NCI-H524 treated with DMSO at 0.1 percent for 48 hours (cell line): ENCODE measurements around the gene SORCS3.

Source experiments
- DNase-seq: peaks from one replicate; lab custom pipeline; 2025; lab: John Stamatoyannopoulos, UW

The SORCS3 gene

GRCh38 chr10:105023211-105024111, 382.4 kb downstream of the SORCS3 start:
- DNase-seq: no peak

DNA sequence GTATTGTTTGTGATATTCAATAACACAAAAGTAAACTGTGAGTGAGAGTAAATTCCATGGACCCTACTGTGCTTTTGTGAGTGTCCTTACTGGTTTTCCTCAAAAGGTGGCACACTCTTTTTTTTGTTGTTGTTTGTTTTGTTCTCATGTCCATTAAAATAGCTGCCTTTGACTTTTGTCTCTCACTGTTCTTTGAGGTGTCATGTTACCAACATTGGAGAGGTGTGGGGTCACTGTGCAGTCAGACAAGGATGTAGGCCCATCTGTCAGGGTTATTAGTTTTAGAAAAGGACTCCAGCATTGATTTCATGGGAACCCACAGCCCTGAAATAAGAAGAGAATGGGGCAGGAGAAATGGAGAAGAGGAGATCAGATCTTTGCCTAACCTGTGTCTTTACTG, 383.1 kb downstream of the SORCS3 start:
- DNase-seq: no peak

GRCh38 chr10:105025092-105025491, 384.0 kb downstream of the SORCS3 start:
- DNase-seq: no peak

- no peak for DNase-seq
Observed at GRCh38 chr10:105026566-105026965, 385.5 kb downstream of the SORCS3 start.

- DNase-seq: no peak
Observed at GRCh38 chr10:105029286-105029685, 388.2 kb downstream of the SORCS3 start.

GRCh38 chr10:105037022-105037421, 395.9 kb downstream of the SORCS3 start:
- DNase-seq: no peak

- no peak for DNase-seq
Observed at GRCh38 chr10:105041956-105042355, 400.9 kb downstream of the SORCS3 start.

DNA sequence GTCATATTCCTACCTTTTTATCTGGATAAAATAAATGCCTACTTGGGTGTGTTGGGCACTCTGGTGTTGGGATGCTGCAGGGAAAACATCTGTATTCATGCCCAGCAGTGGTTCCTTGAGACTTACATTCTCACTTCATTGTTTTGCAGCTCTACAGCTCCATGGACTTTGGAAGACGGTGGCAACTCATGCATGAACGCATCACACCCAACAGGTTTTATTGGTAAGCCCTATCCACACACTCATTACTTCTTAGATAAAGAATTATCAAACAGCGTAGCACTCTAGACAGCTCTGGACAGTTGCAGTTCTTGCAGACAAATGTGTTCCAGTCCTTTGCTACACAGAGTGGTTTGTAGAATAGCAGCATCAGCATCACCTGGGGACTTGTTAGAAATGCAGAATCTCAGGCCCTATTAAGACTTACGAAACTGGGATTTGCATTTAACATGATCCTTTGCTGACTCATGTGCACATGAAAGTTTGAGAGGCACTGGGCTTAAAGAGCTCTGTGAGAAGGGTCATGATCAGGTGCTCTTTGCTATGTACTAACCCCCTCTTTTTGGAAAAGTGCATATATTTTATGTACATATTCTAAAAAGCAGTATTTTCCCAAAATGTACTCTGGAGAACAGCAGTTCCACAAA, 401.9 kb downstream of the SORCS3 start:
- DNase-seq: no peak

DNA sequence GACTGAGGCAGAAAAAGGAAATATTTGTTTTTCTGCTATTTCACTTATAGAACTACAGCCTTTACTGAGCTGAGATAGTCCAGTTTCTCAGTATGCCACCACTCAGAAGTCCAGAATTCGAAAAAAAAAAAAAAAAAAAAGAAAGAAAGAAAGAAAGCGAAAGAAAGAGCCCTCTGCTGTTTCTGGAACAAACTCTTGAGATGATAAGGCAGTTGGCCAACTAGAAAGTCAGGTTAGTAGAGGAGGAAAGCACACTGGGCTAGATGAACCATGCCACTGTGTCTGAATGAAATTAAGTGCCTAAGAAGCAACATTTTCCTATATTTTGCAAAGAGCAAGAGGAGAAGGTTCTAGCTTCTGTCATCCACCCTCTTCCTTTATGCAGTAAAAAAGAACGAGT, 403.8 kb downstream of the SORCS3 start:
- DNase-seq: no peak

- no peak for DNase-seq
Observed at GRCh38 chr10:105056413-105056812, 415.3 kb downstream of the SORCS3 start.

DNA sequence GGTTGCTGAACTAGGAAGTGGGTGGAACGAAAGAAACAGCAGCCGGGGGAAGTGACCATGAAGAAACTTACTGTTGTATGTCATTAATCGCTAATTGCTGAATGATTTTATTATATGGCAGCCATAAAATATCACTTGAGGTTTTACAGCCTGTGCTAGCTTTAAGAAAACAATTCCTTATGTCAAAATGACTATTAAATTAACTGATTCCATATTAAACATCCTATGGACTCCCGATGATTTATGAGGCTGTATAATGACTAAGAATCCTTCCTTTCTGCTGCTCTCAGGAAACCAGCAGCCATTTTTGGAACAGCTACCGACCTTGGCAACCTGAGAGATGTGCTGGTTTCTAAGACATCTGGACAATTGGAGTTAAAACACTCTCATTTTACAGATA, 421.9 kb downstream of the SORCS3 start:
- no peak for DNase-seq

DNA sequence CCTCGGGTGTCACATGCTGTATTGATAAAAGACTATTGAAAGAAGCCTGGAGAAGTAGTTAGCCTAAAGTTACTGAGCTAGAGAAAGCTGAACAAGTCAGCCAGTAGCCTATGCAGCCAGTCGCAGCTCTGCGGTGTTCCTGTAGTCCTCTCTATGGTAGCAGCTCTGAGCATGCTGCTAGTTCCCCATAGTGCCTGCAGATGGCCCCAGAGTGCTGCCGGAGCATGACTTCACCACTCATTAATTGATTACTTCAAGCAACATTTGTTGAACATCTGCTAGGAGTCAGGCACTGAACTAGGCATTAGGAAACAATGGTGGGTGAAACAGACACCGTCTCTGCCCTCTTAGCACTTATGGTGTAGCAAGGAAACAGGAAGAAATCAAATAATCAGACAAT, 422.7 kb downstream of the SORCS3 start:
- no peak for DNase-seq

DNA sequence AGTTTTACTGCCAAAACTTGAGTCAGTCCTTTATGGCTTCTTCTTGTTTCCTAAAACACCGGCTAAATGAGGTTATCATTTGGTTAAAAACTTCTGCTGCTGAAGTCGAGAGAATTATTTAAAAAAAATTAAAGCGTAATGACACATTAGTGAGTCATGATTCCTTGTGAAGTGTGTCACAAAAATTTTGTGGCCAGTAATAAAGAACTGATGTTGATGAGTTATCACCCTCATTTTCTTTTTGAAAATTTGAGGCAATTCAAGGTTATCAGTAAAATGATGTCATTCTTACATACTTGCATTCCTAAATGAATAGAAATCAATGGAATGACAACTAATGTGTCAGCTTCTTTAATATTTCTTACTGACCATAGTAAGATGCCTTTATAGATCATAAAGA, 427.4 kb downstream of the SORCS3 start:
- DNase-seq: no peak

- DNase-seq: no peak
Observed at GRCh38 chr10:105070249-105070648, 429.2 kb downstream of the SORCS3 start.

- DNase-seq: no peak
Observed at GRCh38 chr10:105070952-105071351, 429.9 kb downstream of the SORCS3 start.

DNA sequence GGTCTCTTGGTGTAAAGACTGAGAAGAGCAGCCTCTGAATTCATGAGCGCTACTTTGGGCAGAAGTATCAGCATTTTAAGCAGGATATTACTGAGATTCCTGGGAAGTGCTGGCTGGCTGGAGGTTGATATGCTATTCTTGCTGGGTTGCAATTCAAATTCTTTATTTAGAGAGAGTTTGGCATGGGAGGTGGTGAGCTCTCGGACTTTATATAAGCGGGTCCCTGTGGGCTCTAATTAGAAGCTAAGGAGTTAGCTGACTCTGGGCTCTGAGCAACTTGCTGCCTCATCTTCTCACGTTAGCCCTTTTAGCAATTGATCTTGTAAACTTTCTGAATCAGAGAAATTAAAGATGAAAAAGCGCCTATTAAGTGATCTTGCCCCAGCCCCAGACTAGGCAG, 430.9 kb downstream of the SORCS3 start:
- no peak for DNase-seq

DNA sequence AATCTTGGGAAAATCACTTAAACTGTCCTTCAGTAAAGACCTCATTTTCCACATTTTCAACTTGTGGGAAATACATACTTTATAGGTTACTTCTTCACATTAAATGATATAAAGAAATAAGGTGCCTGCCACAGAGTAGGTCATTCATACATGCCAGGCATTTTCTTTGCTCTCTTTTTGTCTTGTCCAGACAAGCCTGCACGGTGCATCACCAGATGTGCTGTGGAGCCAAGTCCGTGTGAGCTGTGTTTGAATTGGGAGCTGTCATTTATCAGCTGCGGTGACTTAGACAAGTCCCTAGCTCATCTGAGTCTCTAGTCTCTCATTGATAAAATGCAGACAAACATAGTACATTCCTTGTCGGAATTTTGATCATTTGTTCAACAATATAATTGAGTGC, 432.9 kb downstream of the SORCS3 start:
- no peak for DNase-seq

DNA sequence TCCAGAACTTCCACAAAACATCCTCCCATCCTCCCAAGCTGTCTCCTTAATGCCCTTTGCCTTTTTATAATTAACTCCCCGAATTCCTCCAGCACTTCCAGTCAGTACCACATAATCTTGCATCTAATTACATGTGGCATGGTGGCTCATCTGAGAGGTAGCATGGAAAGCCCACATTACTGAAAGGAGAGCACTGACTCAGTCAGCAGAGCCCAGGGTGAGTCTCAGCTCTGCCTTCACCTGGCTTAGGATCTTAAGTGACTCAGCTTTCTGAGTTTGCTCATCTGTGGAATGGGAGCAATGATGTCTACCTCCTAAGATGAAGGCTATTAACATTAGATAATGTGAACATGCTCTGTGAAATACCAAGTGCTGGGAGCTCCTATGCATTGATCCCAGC, 433.9 kb downstream of the SORCS3 start:
- no peak for DNase-seq

- DNase-seq: no peak
Observed at GRCh38 chr10:105085980-105086379, 444.9 kb downstream of the SORCS3 start.

DNA sequence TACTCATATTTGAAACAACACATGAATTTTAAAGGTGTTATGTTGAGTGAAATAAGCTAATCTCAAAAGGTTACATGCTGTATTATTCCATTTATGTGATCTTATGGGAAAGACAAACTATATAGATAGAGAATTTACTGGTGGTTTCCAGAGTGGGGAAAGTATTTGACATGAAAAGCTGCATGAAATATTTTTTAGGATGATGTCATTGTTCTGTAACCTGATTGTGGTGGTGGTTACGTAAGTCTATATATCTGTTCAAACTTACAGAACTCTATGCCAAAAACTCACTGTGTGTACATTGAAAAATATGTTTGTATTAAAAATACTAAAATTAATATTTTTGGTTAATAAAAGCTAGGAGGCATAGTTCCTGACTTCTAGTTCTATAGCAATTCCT, 453.0 kb downstream of the SORCS3 start:
- DNase-seq: no peak

GRCh38 chr10:105096316-105096715, 455.2 kb downstream of the SORCS3 start:
- DNase-seq: no peak

- DNase-seq: no peak
Observed at GRCh38 chr10:105102977-105103376, 461.9 kb downstream of the SORCS3 start.

DNA sequence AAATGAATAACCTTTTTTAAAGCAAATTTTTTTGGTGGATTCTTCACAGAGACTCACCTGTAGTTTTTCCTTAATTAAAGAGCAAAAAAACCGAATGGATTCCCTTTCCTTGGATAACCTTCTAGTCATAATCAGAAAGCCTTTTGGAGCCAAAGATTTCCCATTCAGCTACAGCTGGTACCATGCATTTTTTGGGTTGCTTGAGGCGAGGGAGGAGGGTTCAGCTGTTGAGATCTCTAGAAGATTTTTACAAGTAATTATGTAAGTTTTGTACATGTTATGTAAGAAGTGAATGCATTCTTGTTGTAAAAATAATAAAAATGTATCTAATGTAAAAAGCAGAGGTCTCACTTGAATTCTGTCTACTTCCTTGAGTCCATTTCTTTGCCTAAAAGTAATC, 463.2 kb downstream of the SORCS3 start:
- DNase-seq: no peak

- no peak for DNase-seq
Observed at GRCh38 chr10:105109164-105109563, 468.1 kb downstream of the SORCS3 start.
